Large intestine (tissue), 3 donors: ENCODE data around the gene CDKAL1. TPM values are rescaled to one million over a fixed set of nuclear protein-coding genes. Genes with fewer than 3 reads are reported as not detected.

Experiments used
- DNase-seq, 2 donors: peaks; one replicate each; pipeline versions ENCODE4 v3.0.0 to v3.0.0-alpha.2; 2013
- H3K27ac ChIP-seq: one replicate; pipeline ENCODE4 v1.5.1; 2013; ENCODE audit warnings: low read length
- H3K27me3 ChIP-seq: 2 replicates; pipeline ENCODE4 v1.6.1; 2013; ENCODE audit warnings: low read length; ENCODE audit not compliant: control insufficient read depth, insufficient read depth
- H3K36me3 ChIP-seq: 2 replicates; pipeline ENCODE4 v1.6.1; 2013; ENCODE audit warnings: low read length; ENCODE audit not compliant: control insufficient read depth, insufficient read depth
- H3K4me1 ChIP-seq: one replicate; pipeline ENCODE4 v1.6.1; 2013; ENCODE audit warnings: low read length; ENCODE audit not compliant: control insufficient read depth, insufficient read depth
- H3K4me3 ChIP-seq: one replicate; pipeline ENCODE4 v1.5.1; 2013; ENCODE audit warnings: low read length
- H3K9me3 ChIP-seq: one replicate; pipeline ENCODE4 v1.6.1; 2013; ENCODE audit warnings: mild to moderate bottlenecking, low read depth, low read length, moderate library complexity; ENCODE audit not compliant: control insufficient read depth
- WGBS: methylation state at CpG from one replicate; pipeline ENCODE4 v1.1.5; 2013; ENCODE audit warnings: low lambda C conversion rate; ENCODE audit not compliant: insufficient coverage; 5-methylcytosine and 5-hydroxymethylcytosine counted together
- polyA plus RNA-seq: library from polyadenylated mRNA; unstranded; fragments of 120-200 nt; gene quantifications from one replicate; pipeline ENCODE4 v1.2.1, GENCODE V29; 2013

Gene CDKAL1
- polyA plus RNA-seq, 1 donor: 10.3 TPM

DNA sequence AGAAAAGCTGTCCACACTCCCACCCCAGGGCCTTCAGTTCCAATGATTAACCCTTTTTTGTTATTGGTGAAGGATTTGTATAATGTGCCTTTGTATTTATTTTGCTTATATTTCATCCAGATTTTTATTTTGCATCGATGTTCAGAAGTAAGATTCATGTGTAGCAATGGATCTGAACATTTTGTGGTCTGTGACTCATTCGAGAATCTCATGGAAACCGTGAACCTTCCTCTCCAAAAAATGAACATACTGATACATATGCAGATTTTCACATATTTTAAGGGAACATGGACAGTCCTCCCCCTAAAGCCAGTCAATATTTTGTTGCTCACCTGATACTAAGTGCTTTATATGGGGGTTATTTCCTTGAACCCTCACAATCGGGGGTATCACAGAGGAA is 637.5 kb downstream of the CDKAL1 start:
- H3K27ac ChIP-seq: no peak overlapping the region
- no peaks in the 10 kb centered on the region for H3K36me3 ChIP-seq
- H3K9me3 ChIP-seq: no peaks in the 10 kb centered on the region
- H3K27me3 ChIP-seq: no peaks in the 10 kb centered on the region
- 83% methylated on average over 1 of the region's 4 CpGs for WGBS
- H3K4me3 ChIP-seq: no peak overlapping the region
- no peak for DNase-seq
- no peaks in the 10 kb centered on the region for H3K4me1 ChIP-seq

DNA sequence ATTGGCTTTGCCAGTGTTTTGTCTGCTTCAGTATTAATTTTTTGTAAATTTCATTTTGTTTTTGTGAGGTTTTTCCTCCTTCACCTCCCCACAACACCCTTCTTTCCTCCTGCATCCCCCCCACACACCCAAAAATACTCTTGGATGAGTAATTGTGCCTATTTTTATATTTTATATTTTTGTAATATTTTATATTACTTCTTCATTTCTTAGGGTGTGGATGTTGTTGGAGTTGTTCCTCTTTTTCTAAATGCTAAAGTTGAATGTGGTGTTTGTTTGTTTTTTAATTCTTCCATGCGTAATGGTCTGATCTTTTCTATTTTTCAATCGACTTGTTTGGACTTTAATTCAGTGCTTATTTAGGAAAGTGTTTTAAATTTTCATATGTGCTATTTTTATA is 638.8 kb downstream of the CDKAL1 start:
- WGBS: 100% methylated on average over 2 of the region's 2 CpGs
- no peak for DNase-seq
- H3K4me1 ChIP-seq: no peaks in the 10 kb centered on the region

DNA sequence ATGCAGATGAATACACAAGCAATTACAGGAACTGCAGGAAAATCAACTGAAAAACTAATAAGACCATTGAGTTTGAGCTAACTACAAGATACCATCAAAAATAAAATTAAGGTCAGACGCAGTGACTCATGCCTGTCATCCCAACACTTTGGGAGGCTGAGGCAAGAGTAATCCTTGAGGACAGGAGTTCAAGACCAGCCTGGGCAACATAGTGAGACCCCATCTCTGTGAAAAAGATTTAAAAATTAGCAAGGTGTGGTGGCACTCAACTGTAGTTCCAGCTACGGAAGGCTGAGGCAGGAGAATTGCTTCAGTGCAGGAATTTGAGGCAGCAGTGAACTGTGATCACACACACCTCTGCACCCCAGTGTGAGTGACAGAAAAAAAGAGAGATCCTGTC is 639.4 kb downstream of the CDKAL1 start:
- no peak overlapping the region for H3K4me3 ChIP-seq
- no peaks in the 10 kb centered on the region for H3K27me3 ChIP-seq
- no peak for DNase-seq
- no peaks in the 10 kb centered on the region for H3K36me3 ChIP-seq
- no peaks in the 10 kb centered on the region for H3K4me1 ChIP-seq
- no peaks in the 10 kb centered on the region for H3K9me3 ChIP-seq
- 100% methylated on average over 1 of the region's 2 CpGs for WGBS
- no peak overlapping the region for H3K27ac ChIP-seq

More for the DNA sequence above, 638.8 kb downstream of the CDKAL1 start:
- H3K4me3 ChIP-seq: no peak overlapping the region
- H3K36me3 ChIP-seq: no peaks in the 10 kb centered on the region
- H3K27me3 ChIP-seq: no peaks in the 10 kb centered on the region
- H3K9me3 ChIP-seq: no peaks in the 10 kb centered on the region
- no peak overlapping the region for H3K27ac ChIP-seq

DNA sequence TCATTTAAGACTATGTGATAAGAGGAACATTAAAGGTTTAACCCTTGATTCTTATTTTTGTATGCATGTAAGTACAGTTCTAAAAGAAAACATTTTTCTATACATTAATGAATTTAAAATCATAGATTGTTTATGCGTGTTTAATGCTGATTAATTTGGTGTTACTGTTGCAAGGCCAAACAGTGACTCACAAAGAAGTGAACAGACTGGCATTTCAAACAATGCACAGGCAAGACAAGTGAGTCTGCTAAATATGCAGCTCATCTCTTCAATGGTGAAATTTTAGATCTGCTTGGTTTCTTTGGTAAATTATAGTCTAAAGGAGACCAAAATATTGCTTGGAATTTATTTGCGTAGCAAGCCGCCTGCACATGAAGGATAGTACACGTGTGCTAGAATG is 641.9 kb downstream of the CDKAL1 start:
- DNase-seq: no peak
- H3K27me3 ChIP-seq: no peaks in the 10 kb centered on the region
- WGBS: 100% methylated on average over 1 of the region's 4 CpGs
- no peak overlapping the region for H3K27ac ChIP-seq
- no peak overlapping the region for H3K4me3 ChIP-seq
- H3K36me3 ChIP-seq: no peaks in the 10 kb centered on the region
- no peaks in the 10 kb centered on the region for H3K4me1 ChIP-seq
- H3K9me3 ChIP-seq: no peaks in the 10 kb centered on the region

DNA sequence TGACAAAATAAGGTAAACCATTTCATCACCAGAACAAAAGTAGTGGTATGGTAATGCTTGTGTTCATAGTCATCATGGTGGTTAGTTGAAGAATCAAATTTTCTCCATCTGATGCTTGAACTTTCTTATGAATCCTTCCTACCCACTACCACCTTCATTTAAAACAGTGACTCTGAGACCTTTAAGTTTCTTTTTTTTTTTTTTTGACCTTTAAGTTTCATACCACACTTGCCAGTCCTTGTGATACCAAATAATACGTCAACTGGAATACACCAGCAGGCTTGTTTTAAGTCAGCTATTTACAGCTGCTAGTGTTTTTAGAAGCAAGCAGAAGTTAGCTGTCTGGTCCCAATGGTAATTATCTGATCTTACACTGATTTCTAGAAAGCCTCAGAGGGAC is 645.9 kb downstream of the CDKAL1 start:
- Histone ChIP-seq H3K9me3 (no peaks in the 10 kb centered on the region), H3K4me1 (no peaks in the 10 kb centered on the region), H3K36me3 (no peaks in the 10 kb centered on the region), H3K4me3 (no peak overlapping the region), H3K27ac (no peak overlapping the region), H3K27me3 (no peaks in the 10 kb centered on the region)
- no CpG with 5 or more reads among the region's 1 CpG for WGBS
- DNase-seq: no peak

DNA sequence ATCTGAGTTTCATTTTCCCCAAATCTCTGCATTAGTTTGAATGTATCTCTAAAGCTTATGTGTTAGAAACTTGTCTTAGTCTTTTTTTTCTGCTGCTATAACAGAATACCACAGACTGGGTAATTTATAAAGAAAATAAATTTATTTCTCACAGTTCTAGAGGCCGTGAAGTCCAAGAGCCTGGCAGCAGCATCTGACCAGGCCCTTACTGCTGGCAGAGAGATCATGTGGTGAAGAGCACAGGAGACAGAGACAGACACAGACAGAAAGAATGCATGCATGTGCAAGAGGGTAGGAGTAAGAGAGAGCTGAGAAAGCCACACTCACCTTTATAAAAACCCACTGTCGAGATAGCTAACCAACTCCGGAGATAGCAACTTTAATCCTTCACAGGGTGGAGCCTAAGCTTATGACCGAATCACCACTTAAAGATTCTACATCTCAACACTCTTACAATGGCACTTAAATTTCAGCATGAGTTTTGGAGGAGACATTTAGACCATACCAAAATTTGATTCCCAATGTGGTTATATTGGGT is 646.6 kb downstream of the CDKAL1 start:
- WGBS: no CpG with 5 or more reads among the region's 4 CpGs
- no peaks in the 10 kb centered on the region for H3K36me3 ChIP-seq
- H3K9me3 ChIP-seq: no peaks in the 10 kb centered on the region
- H3K27me3 ChIP-seq: no peaks in the 10 kb centered on the region
- H3K27ac ChIP-seq: no peak overlapping the region
- DNase-seq: no peak
- H3K4me3 ChIP-seq: no peak overlapping the region
- H3K4me1 ChIP-seq: no peaks in the 10 kb centered on the region

DNA sequence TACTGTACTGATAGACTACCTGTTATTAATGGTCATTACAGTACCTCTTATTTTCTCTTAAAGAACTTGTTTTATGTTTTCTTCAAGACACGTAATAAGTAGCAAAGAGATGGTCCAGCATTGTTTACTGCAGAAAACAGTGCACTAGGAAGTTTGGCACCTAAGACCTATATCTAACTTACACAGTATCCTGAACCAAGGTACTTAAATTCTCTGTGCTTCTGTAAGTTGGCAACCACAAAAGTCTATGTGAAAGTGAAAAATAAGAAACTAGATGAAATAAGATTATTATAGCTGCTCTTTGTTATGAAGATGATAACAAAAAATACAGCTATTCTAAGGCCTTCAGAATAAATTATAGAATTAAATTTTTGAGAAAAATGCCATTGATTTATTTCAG is 647.6 kb downstream of the CDKAL1 start:
- H3K36me3 ChIP-seq: no peaks in the 10 kb centered on the region
- DNase-seq: no peak
- H3K4me3 ChIP-seq: no peak overlapping the region
- H3K27me3 ChIP-seq: no peaks in the 10 kb centered on the region
- no CpG with 5 or more reads among the region's 1 CpG for WGBS
- H3K27ac ChIP-seq: no peak overlapping the region
- no peaks in the 10 kb centered on the region for H3K9me3 ChIP-seq
- H3K4me1 ChIP-seq: no peaks in the 10 kb centered on the region

DNA sequence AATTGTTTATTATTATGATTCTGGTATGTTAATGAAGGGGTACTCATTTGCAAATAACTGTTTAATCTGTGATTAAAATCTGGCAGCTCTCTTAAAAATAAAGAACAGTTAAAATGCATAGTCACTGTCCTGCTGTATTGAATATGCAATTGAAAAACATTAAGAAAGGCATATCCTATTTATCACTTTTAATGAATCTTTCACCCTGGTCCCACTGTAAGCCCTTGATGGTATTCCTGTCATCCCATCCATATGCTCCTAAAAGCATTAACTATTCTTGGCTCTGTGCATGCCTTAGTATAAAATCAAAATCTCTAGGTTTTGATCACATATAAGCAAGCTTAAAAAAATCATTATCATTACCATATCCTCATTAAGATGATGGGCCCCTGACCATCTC is 648.3 kb downstream of the CDKAL1 start:
- no peaks in the 10 kb centered on the region for H3K4me1 ChIP-seq
- H3K27ac ChIP-seq: no peak overlapping the region
- no peaks in the 10 kb centered on the region for H3K9me3 ChIP-seq
- no peak for DNase-seq
- H3K27me3 ChIP-seq: no peaks in the 10 kb centered on the region
- no peak overlapping the region for H3K4me3 ChIP-seq
- no peaks in the 10 kb centered on the region for H3K36me3 ChIP-seq

DNA sequence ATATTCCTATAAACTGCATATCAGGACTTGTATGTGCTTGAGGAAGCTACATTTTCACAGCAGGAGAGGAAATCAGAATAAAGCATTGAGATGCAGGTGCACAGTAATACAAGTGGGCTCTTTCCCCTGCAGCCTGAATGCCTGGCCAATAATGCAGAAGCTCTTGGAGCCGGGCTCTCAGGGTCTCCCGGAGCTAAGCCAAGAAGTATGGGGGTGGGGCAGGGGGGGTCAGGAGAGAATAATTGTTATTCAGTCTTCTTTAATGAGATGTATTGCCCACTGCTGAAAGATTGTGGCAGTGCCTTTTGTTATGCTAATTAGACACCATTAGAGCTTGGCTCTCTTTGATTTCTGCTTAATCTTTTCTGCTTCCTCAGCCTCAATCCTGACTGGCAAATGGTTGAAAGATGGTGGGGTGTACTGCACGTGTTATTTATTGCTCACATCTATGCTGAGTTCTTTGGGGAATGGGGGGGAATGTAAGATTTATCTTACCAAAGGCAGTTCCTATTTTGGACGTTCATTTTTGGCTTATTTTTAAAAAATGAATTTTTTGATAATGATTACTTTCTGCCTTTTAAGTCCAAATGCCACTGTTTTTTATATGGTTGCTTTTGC is 651.7 kb downstream of the CDKAL1 start:
- H3K27ac ChIP-seq: no peak overlapping the region
- H3K9me3 ChIP-seq: no peaks in the 10 kb centered on the region
- no peaks in the 10 kb centered on the region for H3K36me3 ChIP-seq
- no CpG with 5 or more reads among the region's 4 CpGs for WGBS
- no peak overlapping the region for H3K4me3 ChIP-seq
- H3K27me3 ChIP-seq: no peaks in the 10 kb centered on the region
- H3K4me1 ChIP-seq: no peaks in the 10 kb centered on the region
- DNase-seq: no peak

DNA sequence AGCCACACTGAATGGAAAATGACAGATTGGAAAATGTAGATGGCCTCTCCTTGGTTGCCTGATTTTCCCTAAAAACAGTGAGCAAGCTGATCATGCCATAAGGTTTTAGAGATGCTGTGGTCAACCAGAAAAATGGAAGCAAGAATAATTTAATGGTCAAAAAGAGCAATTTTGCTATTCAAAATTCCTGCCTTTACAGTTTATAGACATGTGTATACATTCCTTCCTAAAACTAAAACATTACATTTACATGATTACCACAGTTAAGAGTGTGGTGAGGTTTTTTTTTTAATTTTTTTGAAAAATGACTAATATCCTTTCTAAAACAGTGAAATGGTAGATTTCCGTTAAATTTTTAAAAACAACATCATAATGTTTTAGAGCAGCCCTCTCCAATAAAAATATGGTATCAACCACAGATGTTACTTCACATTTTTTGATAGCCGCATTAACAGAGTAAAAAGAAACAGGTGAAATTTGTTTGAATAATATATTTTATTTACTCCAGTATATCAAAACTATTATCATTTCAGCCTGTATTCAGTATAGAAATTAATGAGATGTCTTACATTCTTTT is 652.3 kb downstream of the CDKAL1 start:
- Histone ChIP-seq H3K27ac (no peak overlapping the region), H3K4me3 (no peak overlapping the region), H3K36me3 (no peaks in the 10 kb centered on the region), H3K27me3 (no peaks in the 10 kb centered on the region), H3K4me1 (no peaks in the 10 kb centered on the region), H3K9me3 (no peaks in the 10 kb centered on the region)
- DNase-seq: no peak
- 42% methylated on average over 2 of the region's 2 CpGs for WGBS

DNA sequence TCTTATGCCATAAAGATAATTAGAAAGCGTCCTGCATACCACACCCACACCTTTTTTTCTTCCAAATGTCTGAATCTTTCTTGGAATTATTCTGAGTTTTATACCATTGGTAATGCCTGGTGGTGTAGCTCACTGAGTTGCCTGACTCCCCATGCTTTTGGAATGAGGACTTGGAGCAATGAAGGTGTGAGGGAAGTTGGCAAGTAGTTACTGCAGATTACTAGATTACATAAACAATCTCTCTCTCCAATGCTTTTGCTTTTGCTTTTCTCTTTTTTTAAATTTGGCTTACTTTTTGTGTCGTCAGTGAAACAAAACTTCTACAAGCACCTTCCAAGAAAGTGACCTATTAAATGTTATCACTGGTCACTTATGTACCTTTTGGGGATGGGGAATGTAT is 653.2 kb downstream of the CDKAL1 start:
- H3K9me3 ChIP-seq: no peaks in the 10 kb centered on the region
- no peak for DNase-seq
- H3K4me1 ChIP-seq: no peaks in the 10 kb centered on the region
- no peaks in the 10 kb centered on the region for H3K36me3 ChIP-seq
- H3K27me3 ChIP-seq: no peaks in the 10 kb centered on the region
- H3K4me3 ChIP-seq: no peak overlapping the region
- 90% methylated on average over 2 of the region's 2 CpGs for WGBS
- no peak overlapping the region for H3K27ac ChIP-seq
